A549 (cell line): ENCODE measurements around the gene FOXP1. TPM values are rescaled to one million over a fixed set of nuclear protein-coding genes. Genes with fewer than 3 reads are reported as not detected.

Experiments used
- ATAC-seq, 2 experiments: fragments of 200-7000 bp in 1 of 2; fragments of >200 bp in 1 of 2; cut with Nextera tagmentation in 1 of 2; cut with Tn5 transposase in 1 of 2; 3 replicates each; pipeline versions ENCODE4 v1.8.0 to v1.9.1; 2018 to 2020; ENCODE audit warnings: mild to moderate bottlenecking in 1 of 2, moderate library complexity in 1 of 2
- CTCF ChIA-PET: fragments of 300-600 bp; sonication (Branson Sonifier 250); formaldehyde crosslinking; extraction: SDS; loops from one replicate; lab custom pipeline; 2021; ENCODE audit warnings: antibody characterized with exemption, inconsistent platforms; lab: Yijun Ruan, JAX
- POLR2A ChIA-PET: fragments of 350-600 bp; formaldehyde crosslinking; extraction: SDS; loops from one replicate; lab custom pipeline; 2021; ENCODE audit warnings: antibody characterized with exemption, inconsistent platforms; lab: Yijun Ruan, JAX
- DNase-seq, 2 experiments: peaks; one replicate each; pipeline versions ENCODE4 v3.0.0 to v3.0.0-alpha.2; 2011 to 2016; ENCODE audit warnings: low read depth in 1 of 2, low spot score in 1 of 2
- FAIRE-seq: peaks from 2 replicates; lab custom pipeline; 2011; peaks lifted over from hg19 to GRCh38; lab: Jason Lieb, UNC
- H3K27ac ChIP-seq, 2 experiments: fragments of >200 bp; sonication (Bioruptor Twin); formaldehyde crosslinking; 3 replicates each; pipeline ENCODE4 v1.5.1; 2016 to 2017
- H3K4me1 ChIP-seq: fragments of >200 bp; sonication (Bioruptor Twin); formaldehyde crosslinking; 3 replicates; pipeline ENCODE4 v1.6.1; 2016
- H3K4me2 ChIP-seq: fragments of >200 bp; sonication (Bioruptor Twin); formaldehyde crosslinking; 3 replicates; pipeline ENCODE4 v1.6.1; 2016
- H3K4me3 ChIP-seq: fragments of >200 bp; sonication (Bioruptor Twin); formaldehyde crosslinking; 3 replicates; pipeline ENCODE4 v1.5.1; 2016
- H3K9me3 ChIP-seq: fragments of >200 bp; sonication (Bioruptor Twin); formaldehyde crosslinking; 3 replicates; pipeline ENCODE4 v1.6.1; 2016
- BHLHE40 ChIP-seq: IDR thresholded peaks from 2 replicates; pipeline ENCODE4 v1.6.1; 2012; ENCODE audit warnings: low read depth, low read length, inconsistent platforms
- CBX8 ChIP-seq: fragments of 200-600 bp; sonication (generic); IDR thresholded peaks from 2 replicates; pipeline ENCODE4 v1.6.1; 2016
- CHD4 ChIP-seq: fragments of 200-600 bp; sonication (generic); IDR thresholded peaks from 2 replicates; pipeline ENCODE4 v1.6.1; 2016; ENCODE audit warnings: antibody characterized with exemption, mild to moderate bottlenecking, borderline replicate concordance
- CTCF ChIP-seq: fragments of >200 bp; sonication (Bioruptor Twin); formaldehyde crosslinking; IDR thresholded peaks from 3 replicates; pipeline ENCODE4 v1.5.1; 2016
- EHF ChIP-seq: fragments of 250-450 bp; sonication (Bioruptor Pico); IDR thresholded peaks from 2 replicates; pipeline ENCODE4 v1.5.0; 2020; ENCODE audit warnings: mild to moderate bottlenecking
- EHMT2 ChIP-seq: fragments of 200-600 bp; sonication (generic); IDR thresholded peaks from 2 replicates; pipeline ENCODE4 v1.6.1; 2016; ENCODE audit warnings: antibody characterized with exemption, low read depth, mild to moderate bottlenecking, moderate library complexity
- FOXS1 ChIP-seq: fragments of 250-450 bp; sonication (Bioruptor Pico); IDR thresholded peaks from 2 replicates; pipeline ENCODE4 v1.5.0; 2020; ENCODE audit warnings: mild to moderate bottlenecking, moderate library complexity
- GATA3 ChIP-seq: IDR thresholded peaks from 2 replicates; pipeline ENCODE4 v1.6.1; 2012; ENCODE audit warnings: borderline replicate concordance
- HES2 ChIP-seq: fragments of >200 bp; sonication (Bioruptor Twin); formaldehyde crosslinking; IDR thresholded peaks from 2 replicates; pipeline ENCODE4 v1.6.1; 2016
- HEYL ChIP-seq: fragments of 250-450 bp; sonication (Bioruptor Pico); IDR thresholded peaks from 2 replicates; pipeline ENCODE4 v1.8.0; 2021; ENCODE audit warnings: mild to moderate bottlenecking, moderate library complexity
- HMGXB4 ChIP-seq: fragments of 250-450 bp; sonication (Bioruptor Pico); IDR thresholded peaks from 2 replicates; pipeline ENCODE4 v1.5.0; 2021; ENCODE audit warnings: mild to moderate bottlenecking, moderate library complexity, borderline replicate concordance
- HOXB5 ChIP-seq: fragments of 250-450 bp; sonication (Bioruptor Pico); IDR thresholded peaks from 2 replicates; pipeline ENCODE4 v1.5.0; 2020; ENCODE audit warnings: mild to moderate bottlenecking, moderate library complexity
- NFE2L2 ChIP-seq: fragments of 150-350 bp; conservative IDR thresholded peaks from 2 replicates; pipeline ENCODE4 v1.6.1; 2014; ENCODE audit warnings: low read length
- RAD21 ChIP-seq, 2 experiments: fragments of >200 bp in 1 of 2; sonication (Bioruptor Twin) in 1 of 2; formaldehyde crosslinking in 1 of 2; IDR thresholded peaks in 1 of 2; conservative IDR thresholded peaks in 1 of 2; 2 replicates in 1 of 2; 3 replicates in 1 of 2; pipeline ENCODE4 v1.6.1; 2012 to 2018; ENCODE audit warnings: inconsistent platforms in 1 of 2
- RNF2 ChIP-seq: fragments of 200-600 bp; sonication (generic); IDR thresholded peaks from 2 replicates; pipeline ENCODE4 v1.6.1; 2016; ENCODE audit warnings: low read depth, mild to moderate bottlenecking, antibody characterized with exemption, moderate library complexity, borderline replicate concordance
- SMC3 ChIP-seq: fragments of >200 bp; sonication (Bioruptor Twin); formaldehyde crosslinking; IDR thresholded peaks from 3 replicates; pipeline ENCODE4 v1.6.1; 2018; ENCODE audit warnings: inconsistent platforms
- SREBF2 ChIP-seq: fragments of 450-650 bp; IDR thresholded peaks from 2 replicates; pipeline ENCODE4 v1.6.1; 2014; ENCODE audit warnings: mild to moderate bottlenecking, moderate library complexity
- TFCP2L1 ChIP-seq: fragments of 250-450 bp; sonication (Bioruptor Pico); IDR thresholded peaks from 2 replicates; pipeline ENCODE4 v1.5.0; 2021; ENCODE audit warnings: mild to moderate bottlenecking
- ZC3H11A ChIP-seq: fragments of 450-650 bp; IDR thresholded peaks from 2 replicates; pipeline ENCODE4 v1.6.1; 2014; ENCODE audit warnings: antibody characterized with exemption, mild to moderate bottlenecking
- ZFP36 ChIP-seq: fragments of 450-650 bp; IDR thresholded peaks from 2 replicates; pipeline ENCODE4 v1.6.1; 2014; ENCODE audit warnings: borderline replicate concordance; ENCODE audit not compliant: partially characterized antibody
- ZNF302 ChIP-seq: fragments of 250-450 bp; sonication (Bioruptor Pico); IDR thresholded peaks from 2 replicates; pipeline ENCODE4 v1.9.0; 2021; ENCODE audit warnings: inconsistent platforms, mild to moderate bottlenecking, moderate library complexity
- ZSCAN20 ChIP-seq: fragments of 250-450 bp; sonication (Bioruptor Pico); IDR thresholded peaks from 2 replicates; pipeline ENCODE4 v1.8.0; 2022; ENCODE audit warnings: mild to moderate bottlenecking, moderate library complexity
- WGBS: methylation state at CpG from one replicate; pipeline ENCODE4 v1.1.6; 2017; ENCODE audit errors: missing lambda C conversion rate; 5-methylcytosine and 5-hydroxymethylcytosine counted together
- polyA plus RNA-seq, 4 experiments: library from polyadenylated mRNA; depleted of rRNA in 3 of 4; stranded (reverse); fragments of >200 nt; fragmentation: RNase III in 1 of 4; extraction: RNeasy Plus Mini Kit Qiagen cat#74134 plus additional on column Dnase treatment in 1 of 4; gene quantifications; 2 replicates in 3 of 4; 3 replicates in 1 of 4; pipeline ENCODE4 v1.2.3, GENCODE V29; 2011 to 2017

Gene FOXP1
- polyA plus RNA-seq, 2 of the 4 experiments (the other 2 are of a cell fraction) = 12.8 to 13.9 TPM

GRCh38 chr3:71542521-71543370 is 40.8 kb downstream of the FOXP1 start:
- CTCF ChIA-PET = interaction anchor here (1.1 kb wide), 1 partner anchor 474 kb away, joined by 3 read pairs; no protein-coding TSS in a partner anchor
- peak overlapping the region in 1 of 2 experiments; percentile 22; a peak in 1 of 6 replicates for H3K27ac ChIP-seq
- peak in 1 of 2 experiments; percentile 18 for DNase-seq

GRCh38 chr3:71541313-71541712 is 42.2 kb downstream of the FOXP1 start:
- WGBS = 85% methylated on average over 3 of the region's 3 CpGs
- FAIRE-seq (no peak), ATAC-seq (no peak), DNase-seq (no peak)
- POLR2A ChIA-PET = no interaction called here
- no peak overlapping the region for H3K27ac ChIP-seq
- no peaks in the 10 kb centered on the region for H3K9me3 ChIP-seq
- TF ChIP-seq EHF (CRISPR knock-in tag) = no peak
- TF ChIP-seq HOXB5 (CRISPR knock-in tag) = no peak
- no peak for TF ChIP-seq ZSCAN20 (CRISPR knock-in tag)
- TF ChIP-seq NFE2L2 = no peak
- TF ChIP-seq SMC3 = no peak
- TF ChIP-seq GATA3 = no peak
- TF ChIP-seq CHD4 = no peak
- TF ChIP-seq TFCP2L1 (CRISPR knock-in tag) = no peak
- no peak for TF ChIP-seq ZC3H11A
- TF ChIP-seq HEYL = no peak
- TF ChIP-seq CBX8 = no peak
- no peak for TF ChIP-seq FOXS1
- TF ChIP-seq HES2 = no peak
- no peak for TF ChIP-seq ZNF302 (CRISPR knock-in tag)
- no peak for TF ChIP-seq ZFP36
- no peak for TF ChIP-seq SREBF2
- no peak for TF ChIP-seq RNF2
- H3K4me2 ChIP-seq = no peak overlapping the region
- peaks cover 46% of the 10 kb centered on the region for H3K4me1 ChIP-seq
- CTCF ChIA-PET = no interaction called here
- H3K4me3 ChIP-seq = no peak overlapping the region

More at GRCh38 chr3:71542521-71543370, 40.8 kb downstream of the FOXP1 start:
- no peak overlapping the region for H3K4me3 ChIP-seq
- POLR2A ChIA-PET = no interaction called here
- TF ChIP-seq CTCF = no peak
- no peak for TF ChIP-seq CHD4
- TF ChIP-seq RAD21 (conservative IDR thresholded peaks at IDR 0.05 in 1 of 2, IDR thresholded peaks at IDR 0.05 in 1 of 2) = no peak
- TF ChIP-seq HES2 = no peak
- no peak for TF ChIP-seq BHLHE40
- TF ChIP-seq EHF (CRISPR knock-in tag) = no peak
- TF ChIP-seq HMGXB4 (CRISPR knock-in tag) = no peak
- no peak for TF ChIP-seq EHMT2
- no peaks in the 10 kb centered on the region for H3K9me3 ChIP-seq
- 88% methylated on average over 23 of the region's 23 CpGs for WGBS
- FAIRE-seq (no peak), ATAC-seq (peak; percentile 50 to 77; a peak in 3 of 6 replicates)
- H3K4me2 ChIP-seq = no peak overlapping the region
- H3K4me1 ChIP-seq = peaks cover 40% of the 10 kb centered on the region
